ENCODE measurements around the gene APCDD1. TPM values are rescaled to one million over a fixed set of nuclear protein-coding genes. Genes with fewer than 3 reads are reported as not detected.

The APCDD1 gene
- total RNA-seq, 1 experiment from 2014 or later: not detected

DNA sequence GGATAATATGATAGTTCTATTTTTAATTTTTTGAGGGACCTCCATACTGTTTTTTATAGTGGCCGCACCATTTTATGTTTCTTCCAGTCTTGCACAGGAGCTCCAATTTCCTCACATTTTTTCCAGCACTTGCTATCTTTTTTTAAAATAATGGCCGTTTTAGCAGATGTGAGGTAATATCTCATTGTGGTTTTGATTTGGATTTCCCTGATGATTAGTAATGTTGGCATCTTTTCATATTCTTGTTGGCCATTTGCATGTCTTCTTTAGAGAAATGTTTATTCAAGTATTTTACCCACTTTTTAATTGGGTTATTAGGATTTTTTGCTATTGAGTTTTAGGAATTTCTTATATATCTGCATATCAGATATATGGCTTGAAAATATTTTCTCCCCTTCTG lies 41.5 kb downstream of the APCDD1 start:
- ATAC-seq (no peak), DNase-seq (ENCODE audit: low read depth, low spot score) (no peak)
- CTCF ChIA-PET: no interaction called here
- POLR2A ChIA-PET: no interaction called here
- H3K9me2 ChIP-seq (ENCODE audit: insufficient read depth): no peaks in the 10 kb centered on the region
- no peaks in the 10 kb centered on the region for H3K36me3 ChIP-seq (ENCODE audit: control insufficient read depth in 1 of 2, insufficient read depth in 2 of 2, low read length in 2 of 2)
- no peaks in the 10 kb centered on the region for H3K9me3 ChIP-seq (ENCODE audit: control insufficient read depth in 1 of 2, insufficient read depth in 1 of 2, low read depth in 1 of 2, low read length in 2 of 2)
- no peak overlapping the region for H3K4me2 ChIP-seq (ENCODE audit: low read length)
- H3K4me3 ChIP-seq (replicated peaks in 1 of 2; ENCODE audit: low read depth in 1 of 2, low read length in 2 of 2): no peak overlapping the region
- intact Hi-C loops (cut with micrococcal nuclease): no loop called here
- H3K4me1 ChIP-seq (ENCODE audit: control insufficient read depth in 1 of 2, insufficient read depth in 2 of 2, low read length in 2 of 2): no peaks in the 10 kb centered on the region
- H3K27me3 ChIP-seq (ENCODE audit: insufficient read depth, low read length): no peaks in the 10 kb centered on the region
- H3K9ac ChIP-seq (ENCODE audit: low read length): no peak overlapping the region
- TF ChIP-seq, protein P1, sequence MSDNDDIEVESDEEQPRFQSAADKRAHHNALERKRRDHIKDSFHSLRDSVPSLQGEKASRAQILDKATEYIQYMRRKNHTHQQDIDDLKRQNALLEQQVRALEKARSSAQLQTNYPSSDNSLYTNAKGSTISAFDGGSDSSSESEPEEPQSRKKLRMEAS (IDR thresholded peaks at IDR 0.05): no peak
- TF ChIP-seq SRF (IDR thresholded peaks at IDR 0.05; ENCODE audit: low read depth) (no peak), ATF3 (IDR thresholded peaks at IDR 0.05) (no peak)
- BruUV-seq (replicated peaks): no TSS peak
- H3K27ac ChIP-seq (ENCODE audit: low read depth, low read length): no peak overlapping the region
- no peaks in the 10 kb centered on the region for H4K20me1 ChIP-seq (ENCODE audit: insufficient read depth)
- no peak overlapping the region for H2AFZ ChIP-seq (ENCODE audit: low read depth, low read length, poor library complexity, severe bottlenecking)
- RAD21 ChIA-PET (ENCODE audit: low non-redundant PET in 1 of 2, low total read pairs in 2 of 2, uncharacterized antibody in 2 of 2, unreplicated experiment in 2 of 2): no interaction called here
- H3K79me2 ChIP-seq (ENCODE audit: insufficient read depth, low read length): no peaks in the 10 kb centered on the region

DNA sequence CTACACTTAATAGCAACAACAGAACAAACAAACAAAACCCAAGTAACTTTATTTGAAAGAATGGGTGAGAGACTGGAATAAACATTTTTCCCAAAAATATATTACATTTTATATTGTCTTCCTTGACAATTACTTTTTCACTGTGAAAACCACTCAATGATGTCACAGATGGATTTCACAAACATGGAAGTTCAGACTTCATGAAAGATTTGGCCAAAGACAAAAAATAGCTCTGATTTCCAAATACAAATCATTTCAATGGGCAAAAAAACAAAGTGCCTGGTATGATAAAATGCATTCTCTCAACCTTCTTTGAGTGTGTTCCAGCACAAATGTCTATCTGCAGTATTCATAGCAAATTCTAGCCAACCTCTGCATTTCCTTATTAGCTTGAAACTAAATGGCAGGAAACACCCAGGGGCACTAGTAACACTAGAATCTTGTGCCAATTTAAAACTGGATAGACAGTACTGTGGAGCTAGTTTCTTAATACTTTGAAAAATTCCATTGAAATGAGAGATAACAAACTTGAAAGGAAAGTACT lies 42.8 kb downstream of the APCDD1 start:
- Histone ChIP-seq H3K4me1 (ENCODE audit: control insufficient read depth in 1 of 2, insufficient read depth in 2 of 2, low read length in 2 of 2) (no peaks in the 10 kb centered on the region), H3K27me3 (ENCODE audit: insufficient read depth, low read length) (peaks cover 6% of the 10 kb centered on the region; the same call in 1 of the 2 replicates), H3K4me2 (ENCODE audit: low read length) (no peak overlapping the region), H3K4me3 (replicated peaks in 1 of 2; ENCODE audit: low read depth in 1 of 2, low read length in 2 of 2) (no peak overlapping the region), H4K20me1 (ENCODE audit: insufficient read depth) (no peaks in the 10 kb centered on the region), H3K79me2 (ENCODE audit: insufficient read depth, low read length) (no peaks in the 10 kb centered on the region), H3K9ac (ENCODE audit: low read length) (no peak overlapping the region), H3K36me3 (ENCODE audit: control insufficient read depth in 1 of 2, insufficient read depth in 2 of 2, low read length in 2 of 2) (no peaks in the 10 kb centered on the region), H2AFZ (ENCODE audit: low read depth, low read length, poor library complexity, severe bottlenecking) (no peak overlapping the region), H3K9me2 (ENCODE audit: insufficient read depth) (no peaks in the 10 kb centered on the region), H3K27ac (ENCODE audit: low read depth, low read length) (no peak overlapping the region), H3K9me3 (ENCODE audit: control insufficient read depth in 1 of 2, insufficient read depth in 1 of 2, low read depth in 1 of 2, low read length in 2 of 2) (no peaks in the 10 kb centered on the region)
- ATAC-seq: no peak
- ChIA-PET RAD21 (ENCODE audit: low non-redundant PET in 1 of 2, low total read pairs in 2 of 2, uncharacterized antibody in 2 of 2, unreplicated experiment in 2 of 2) (no interaction called here), POLR2A (no interaction called here), CTCF (no interaction called here)
- DNase-seq (ENCODE audit: low read depth, low spot score): no peak
- BruUV-seq (replicated peaks): no TSS peak
- intact Hi-C loops (cut with micrococcal nuclease): no loop called here
- TF ChIP-seq, protein P2, sequence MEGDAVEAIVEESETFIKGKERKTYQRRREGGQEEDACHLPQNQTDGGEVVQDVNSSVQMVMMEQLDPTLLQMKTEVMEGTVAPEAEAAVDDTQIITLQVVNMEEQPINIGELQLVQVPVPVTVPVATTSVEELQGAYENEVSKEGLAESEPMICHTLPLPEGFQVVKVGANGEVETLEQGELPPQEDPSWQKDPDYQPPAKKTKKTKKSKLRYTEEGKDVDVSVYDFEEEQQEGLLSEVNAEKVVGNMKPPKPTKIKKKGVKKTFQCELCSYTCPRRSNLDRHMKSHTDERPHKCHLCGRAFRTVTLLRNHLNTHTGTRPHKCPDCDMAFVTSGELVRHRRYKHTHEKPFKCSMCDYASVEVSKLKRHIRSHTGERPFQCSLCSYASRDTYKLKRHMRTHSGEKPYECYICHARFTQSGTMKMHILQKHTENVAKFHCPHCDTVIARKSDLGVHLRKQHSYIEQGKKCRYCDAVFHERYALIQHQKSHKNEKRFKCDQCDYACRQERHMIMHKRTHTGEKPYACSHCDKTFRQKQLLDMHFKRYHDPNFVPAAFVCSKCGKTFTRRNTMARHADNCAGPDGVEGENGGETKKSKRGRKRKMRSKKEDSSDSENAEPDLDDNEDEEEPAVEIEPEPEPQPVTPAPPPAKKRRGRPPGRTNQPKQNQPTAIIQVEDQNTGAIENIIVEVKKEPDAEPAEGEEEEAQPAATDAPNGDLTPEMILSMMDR (IDR thresholded peaks at IDR 0.05 in 2 of 3, conservative IDR thresholded peaks at IDR 0.05 in 1 of 3; ENCODE audit: borderline replicate concordance in 1 of 3, insufficient read depth in 1 of 3, low read depth in 2 of 3, low read length in 2 of 3): no peak
- no peak for TF ChIP-seq RAD21 (IDR thresholded peaks at IDR 0.05; ENCODE audit: low read depth)
- TF ChIP-seq ELF1 (IDR thresholded peaks at IDR 0.05; ENCODE audit: borderline replicate concordance, low read depth): no peak
- no peak for TF ChIP-seq TCF7L2 (IDR thresholded peaks at IDR 0.05; ENCODE audit: borderline replicate concordance, extremely low read depth, insufficient read depth, insufficient read length)
- TF ChIP-seq EZH2phosphoT487 (IDR thresholded peaks at IDR 0.05; ENCODE audit: borderline replicate concordance): no peak
- no peak for TF ChIP-seq ZNF274 (IDR thresholded peaks at IDR 0.05; ENCODE audit: low read depth, low read length)
- no peak for TF ChIP-seq CEBPB (IDR thresholded peaks at IDR 0.05; ENCODE audit: low read depth)
- no peak for TF ChIP-seq JUND (IDR thresholded peaks at IDR 0.05)
- no peak for TF ChIP-seq POLR2A (IDR thresholded peaks at IDR 0.05; ENCODE audit: borderline replicate concordance, extremely low read depth, insufficient read depth, insufficient read length)
- TF ChIP-seq ATF3 (IDR thresholded peaks at IDR 0.05): no peak
- TF ChIP-seq, protein P1 (IDR thresholded peaks at IDR 0.05): no peak
- TF ChIP-seq ZBTB33 (IDR thresholded peaks at IDR 0.05; ENCODE audit: extremely low read depth, insufficient replicate concordance, low read length): no peak
- no peak for TF ChIP-seq POLR2AphosphoS5 (IDR thresholded peaks at IDR 0.05; ENCODE audit: low read depth, low read length)
- no peak for TF ChIP-seq SRF (IDR thresholded peaks at IDR 0.05; ENCODE audit: low read depth)
